Measurements from ENCODE around the gene PRPF6.
"Not testable (repeated sequence)": the region's sequence is repeated elsewhere in the genome, so short reads cannot be mapped to it uniquely, and the experiment has no call there.

Gene PRPF6

GRCh38 chr20:63960654-63961621 lies 20.0 kb upstream of the PRPF6 start:
- not testable (repeated sequence) for DNase-seq (ENCODE audit: low spot score)

DNA sequence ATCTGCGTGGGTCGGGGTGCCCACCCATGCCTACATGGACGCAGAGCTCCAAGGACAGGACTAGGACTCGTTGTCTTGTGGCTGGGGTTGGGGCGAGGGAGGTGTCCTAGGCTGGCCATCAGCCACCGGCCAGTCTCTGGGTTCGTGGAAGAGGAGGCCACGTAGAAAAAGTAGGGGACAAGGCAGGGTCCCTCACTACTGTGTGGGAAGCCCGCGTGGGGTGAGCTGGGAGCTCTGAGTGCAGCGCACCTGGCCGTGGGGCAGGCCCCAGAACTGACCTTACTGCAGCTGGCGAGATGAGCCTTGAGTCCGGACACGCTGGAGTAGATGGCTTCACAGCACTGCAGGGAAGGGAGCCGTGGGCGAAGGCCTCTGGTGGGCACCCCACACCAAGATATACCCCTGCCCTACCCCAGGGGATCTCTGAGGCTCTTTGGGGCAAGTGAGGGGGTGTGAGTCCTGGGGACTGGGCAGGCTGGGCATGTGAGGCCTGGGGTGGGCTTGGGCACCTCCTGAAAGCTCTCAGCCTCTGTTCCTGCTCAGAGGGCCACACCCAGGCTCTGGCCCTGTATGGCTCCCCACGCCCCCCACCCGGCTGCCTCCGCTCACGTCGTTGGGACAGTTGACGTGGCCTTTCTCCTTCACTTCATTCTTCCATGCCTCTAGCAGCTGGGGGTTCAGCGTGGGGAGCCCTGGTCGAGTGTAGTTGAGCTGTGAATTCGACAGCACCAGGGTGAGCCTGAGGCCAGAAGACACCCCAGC lies 19.1 kb upstream of the PRPF6 start:
- no peak for DNase-seq (ENCODE audit: low spot score)

GRCh38 chr20:63962426-63963347 lies 18.2 kb upstream of the PRPF6 start:
- no peak for DNase-seq (ENCODE audit: low spot score)

DNA sequence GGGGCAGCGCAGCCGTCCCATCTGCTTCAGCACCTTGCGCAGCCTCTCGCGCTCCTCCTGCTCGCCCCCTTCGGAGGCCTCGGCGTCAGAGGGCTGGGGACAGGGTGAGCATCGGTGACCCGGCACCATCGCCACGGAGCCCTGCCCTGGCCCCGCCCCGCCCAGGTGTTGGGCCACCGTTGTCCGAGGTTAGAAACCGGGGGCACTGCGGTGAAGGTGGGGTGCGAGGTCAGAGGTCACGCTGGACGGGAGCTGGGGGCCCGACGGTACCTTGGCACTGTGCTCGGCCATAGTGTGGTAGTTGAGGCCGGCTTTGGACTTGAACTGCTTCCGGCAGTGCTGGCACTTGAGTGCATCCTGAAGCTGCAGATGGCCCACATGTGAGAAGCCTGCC lies 17.6 kb upstream of the PRPF6 start:
- no peak for DNase-seq (ENCODE audit: low spot score)

DNA sequence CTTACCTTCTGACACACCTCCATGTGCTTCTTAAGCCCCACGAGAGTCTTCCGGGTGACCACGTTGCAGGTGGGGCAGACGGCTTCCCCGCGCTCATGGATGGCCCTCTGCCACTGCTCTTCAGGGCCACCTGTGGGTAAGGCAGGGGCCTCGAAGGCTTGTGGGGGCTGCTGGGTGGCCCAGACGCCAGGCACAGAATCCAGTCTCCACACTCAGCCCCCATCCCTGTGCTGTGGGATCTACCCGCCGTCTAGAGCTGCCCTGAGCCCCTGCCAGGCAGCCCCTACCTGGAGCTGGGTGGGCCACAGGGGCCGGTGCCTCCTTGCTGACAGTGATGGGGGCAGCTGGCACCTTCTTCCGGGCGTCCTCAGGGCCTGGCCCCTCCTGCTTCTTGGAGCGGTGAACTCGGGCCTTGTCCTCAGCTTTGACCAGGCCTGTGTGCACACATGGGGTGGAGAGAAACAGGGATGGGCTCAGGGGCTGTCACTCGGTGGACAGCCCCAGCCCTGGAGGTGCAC lies 17.1 kb upstream of the PRPF6 start:
- DNase-seq (ENCODE audit: low spot score): no peak

- DNase-seq (ENCODE audit: low spot score): no peak
Measured at GRCh38 chr20:63964412-63964811, 16.5 kb upstream of the PRPF6 start.

DNA sequence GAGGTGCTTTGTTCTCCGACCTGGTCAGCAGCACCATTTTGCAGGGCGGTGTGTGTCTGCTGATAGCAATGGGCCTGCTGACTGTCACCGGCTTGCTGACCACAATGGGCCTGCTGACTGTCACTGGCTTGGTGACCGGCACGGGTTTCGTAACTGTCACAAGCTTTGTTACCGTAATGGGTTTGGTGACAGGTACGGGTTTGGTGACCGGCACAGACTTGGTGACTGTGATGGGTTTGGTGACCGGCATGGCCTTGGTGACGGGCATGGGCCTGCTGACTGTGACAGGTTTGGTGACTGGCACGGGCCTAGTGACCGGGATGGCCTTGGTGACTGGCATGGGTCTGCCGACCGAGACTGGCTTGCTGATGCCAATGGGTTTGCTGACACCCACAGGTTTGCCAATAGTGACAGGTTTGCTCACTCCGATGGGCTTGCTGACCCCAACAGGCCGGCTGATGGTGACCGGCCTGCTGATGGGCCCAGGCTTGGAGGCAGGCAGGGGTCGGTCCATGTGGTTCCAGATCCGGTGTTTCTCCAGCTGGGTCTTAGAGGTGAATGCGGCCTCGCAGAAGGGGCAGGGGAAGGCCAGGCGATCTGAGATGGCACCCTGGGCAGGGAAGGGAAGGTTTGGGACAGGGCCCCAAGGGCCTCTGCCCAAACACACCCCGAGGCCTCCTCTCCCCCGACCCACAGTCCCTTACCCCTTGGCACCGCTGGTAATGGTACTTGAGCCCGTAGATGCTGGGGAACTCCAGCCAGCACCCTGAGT lies 14.6 kb upstream of the PRPF6 start:
- no peak for DNase-seq (ENCODE audit: low spot score)

DNA sequence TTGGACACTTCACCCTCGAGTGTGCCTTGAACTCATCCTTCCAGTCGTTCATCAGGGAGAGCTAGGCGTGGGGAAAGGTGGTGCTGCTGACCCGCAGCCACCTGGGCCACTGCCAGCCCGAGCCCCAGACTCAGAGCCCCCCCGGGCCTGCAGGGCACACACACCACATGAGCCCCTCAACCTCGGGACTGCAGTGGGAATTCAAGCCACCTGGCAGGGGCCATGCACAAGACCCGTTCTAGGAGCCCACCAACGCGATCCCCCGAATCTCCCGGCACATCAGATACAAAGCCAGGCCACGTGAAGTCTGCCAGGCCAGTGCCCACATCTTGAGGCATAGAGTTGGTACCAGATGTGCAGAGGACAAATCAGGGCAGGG lies 14.0 kb upstream of the PRPF6 start:
- no peak for DNase-seq (ENCODE audit: low spot score)

DNA sequence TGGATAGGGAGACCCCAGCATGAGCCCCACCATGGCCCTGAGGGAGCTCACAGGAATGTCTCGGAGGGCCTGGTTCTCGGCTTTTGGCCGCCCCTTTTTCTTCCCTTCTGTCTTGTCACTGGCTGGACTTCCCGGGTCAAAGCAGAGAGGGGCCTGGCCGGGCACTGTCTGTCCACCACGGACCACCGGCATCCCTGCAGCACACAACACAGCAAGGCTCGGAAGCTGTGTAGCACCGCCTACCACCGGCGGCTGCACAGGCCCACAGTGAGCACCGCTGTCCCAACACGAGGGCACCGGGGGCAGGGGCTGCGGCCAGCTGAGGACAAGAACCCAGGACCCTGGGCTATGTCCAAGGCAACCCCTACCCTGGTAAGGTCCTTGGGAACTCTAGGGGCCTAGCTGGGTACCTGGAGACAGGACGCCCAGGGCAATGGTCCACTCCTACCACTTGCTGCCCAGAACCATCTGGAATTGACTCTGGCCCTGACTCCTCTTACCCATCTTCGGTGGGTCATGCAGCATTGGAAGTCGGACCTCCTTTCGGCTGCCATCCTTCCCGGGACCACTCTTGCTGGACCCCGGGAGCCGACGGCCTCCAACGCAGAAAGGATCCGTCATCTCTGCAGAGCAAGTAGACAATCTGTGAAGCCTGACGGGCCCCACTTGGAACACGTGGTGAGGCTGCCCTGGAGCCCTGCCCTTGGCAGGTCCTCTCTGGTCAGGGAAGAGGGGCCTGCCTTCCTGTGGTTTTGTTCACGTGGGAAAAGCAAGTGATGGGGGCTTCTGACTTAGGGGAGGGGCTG lies 13.4 kb upstream of the PRPF6 start:
- no peak for DNase-seq (ENCODE audit: low spot score)

GRCh38 chr20:63968136-63968927 lies 12.6 kb upstream of the PRPF6 start:
- DNase-seq (ENCODE audit: low spot score): no peak

GRCh38 chr20:63968928-63969760 lies 11.8 kb upstream of the PRPF6 start:
- no peak for DNase-seq (ENCODE audit: low spot score)

DNA sequence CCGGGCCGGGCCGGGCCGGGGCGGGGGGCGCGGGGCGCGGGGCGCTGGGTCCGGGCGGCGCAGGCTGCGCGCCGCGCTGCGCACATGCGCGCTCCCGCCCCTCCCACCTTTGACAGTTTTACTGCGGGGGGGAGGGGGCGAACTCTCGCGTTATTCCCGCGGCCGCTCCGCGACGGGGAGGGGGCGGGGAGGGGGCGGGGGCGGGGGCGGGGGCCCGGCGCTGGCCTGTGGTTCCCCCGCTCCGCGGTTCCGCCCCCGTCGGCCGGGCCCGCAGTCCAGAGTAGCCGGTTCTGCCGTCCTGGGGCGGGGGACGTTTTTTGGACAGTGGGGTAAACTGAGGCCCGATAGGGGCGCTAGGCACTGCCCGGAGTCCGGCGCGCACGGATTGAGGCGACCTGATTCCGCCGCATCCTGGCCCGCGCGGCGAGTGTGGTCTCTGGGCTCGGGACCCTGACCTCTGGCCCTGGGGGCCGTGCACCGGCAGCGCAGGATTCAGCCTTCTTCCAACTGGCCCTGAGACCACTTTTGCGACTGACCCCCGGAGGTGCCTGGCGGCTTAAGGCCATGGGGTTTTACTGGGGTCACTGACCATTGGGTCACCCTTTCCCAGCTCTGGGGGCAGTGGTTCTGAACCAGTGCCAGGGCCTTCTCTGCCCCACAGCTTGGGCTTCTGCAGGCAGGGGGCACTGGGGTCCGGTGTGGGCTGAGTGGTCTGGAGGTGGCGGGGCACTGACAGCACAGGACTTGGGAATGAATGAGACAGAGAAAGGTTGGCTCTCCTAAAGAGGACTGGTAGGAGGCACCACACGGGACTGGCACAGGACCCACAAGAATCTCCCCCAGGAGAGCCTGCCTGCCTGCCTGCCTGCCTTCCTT lies 10.9 kb upstream of the PRPF6 start, which contains the start of gene ZNF512B:
Gene ZNF512B (minus strand): TSS at position 93 of the 876 bp plus-strand sequence. CDS start 1,980 bp downstream, outside the sequence.
- no peak for DNase-seq (ENCODE audit: low spot score)

DNA sequence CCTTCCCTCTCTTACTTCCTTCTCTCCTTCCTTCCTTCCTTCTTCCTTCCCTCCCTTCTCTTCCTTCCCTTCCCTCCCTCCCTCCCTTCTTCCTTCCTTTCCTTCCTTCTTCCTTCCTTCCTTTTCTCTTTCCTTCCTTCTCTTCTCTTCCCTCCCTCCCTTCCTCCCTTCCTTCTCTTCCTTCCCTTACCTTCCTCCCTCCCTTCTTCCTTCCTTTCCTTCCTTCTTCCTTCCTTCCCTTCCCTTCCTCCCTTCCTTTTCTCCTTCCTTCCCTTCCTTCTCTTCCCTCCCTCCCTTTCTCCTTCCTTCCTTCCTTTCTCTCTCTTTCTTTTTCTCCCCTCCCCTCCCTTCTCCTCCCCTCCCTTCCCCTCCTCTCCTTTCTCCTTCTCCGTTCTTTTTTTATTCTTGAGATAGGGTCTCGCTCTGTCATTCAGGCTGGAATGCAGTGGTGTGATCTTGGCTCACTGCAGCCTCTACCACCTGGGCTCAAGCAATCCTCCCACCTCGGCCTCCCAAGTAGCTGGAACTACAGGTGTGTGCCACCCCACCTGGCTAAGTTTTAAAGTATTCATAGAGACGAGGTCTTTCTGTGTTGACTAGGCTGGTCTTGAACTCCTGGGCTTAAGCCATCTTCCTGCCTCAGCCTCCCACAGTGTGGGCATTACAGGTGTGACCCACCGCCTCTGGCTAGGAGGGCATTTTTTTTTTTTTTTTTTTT lies 10.1 kb upstream of the PRPF6 start:
- DNase-seq (ENCODE audit: low spot score): no peak

DNA sequence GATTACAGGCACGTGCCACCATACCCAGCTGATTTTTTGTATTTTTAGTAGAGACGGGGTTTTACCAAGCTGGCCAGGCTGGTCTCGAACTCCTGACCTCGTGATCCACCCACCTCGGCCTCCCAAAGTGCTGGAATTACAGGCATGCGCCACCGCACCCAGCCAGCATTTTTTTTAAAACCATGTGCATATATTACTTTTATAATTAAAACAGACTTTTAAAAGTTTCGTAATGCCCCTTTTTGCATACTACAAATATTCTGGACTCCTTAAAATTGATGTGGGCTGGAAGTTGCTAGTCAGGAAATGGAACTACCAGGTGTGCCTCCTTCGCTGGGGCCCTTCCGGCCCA lies 9.0 kb upstream of the PRPF6 start:
- DNase-seq (ENCODE audit: low spot score): not testable (repeated sequence)

GRCh38 chr20:63972312-63973159 lies 8.4 kb upstream of the PRPF6 start:
- DNase-seq (ENCODE audit: low spot score): no peak

DNA sequence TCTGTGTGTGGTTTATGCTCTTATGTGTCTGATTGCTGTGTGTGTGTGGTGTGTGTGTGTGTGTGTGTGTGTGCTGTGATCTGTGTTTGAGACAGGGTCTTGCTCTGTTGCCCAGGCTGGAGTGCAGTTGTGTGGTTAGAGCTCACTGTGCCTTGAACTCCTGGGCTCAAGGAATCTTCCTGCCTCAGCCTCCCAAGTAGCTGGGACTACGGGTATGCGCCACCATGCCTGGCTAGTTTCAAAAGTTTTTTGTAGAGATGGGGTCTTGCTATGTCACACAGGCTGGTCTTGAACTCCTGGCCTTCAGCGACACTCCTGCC lies 7.8 kb upstream of the PRPF6 start:
- no peak for DNase-seq (ENCODE audit: low spot score)

Measured in cerebellar cortex (tissue), 1 donor.